Right kidney (tissue), 1 donor: ENCODE measurements around the gene KIF12.

Experiments
- DNase-seq: peaks from one replicate; pipeline ENCODE4 v3.0.0-alpha.2; 2016

The KIF12 gene

DNA sequence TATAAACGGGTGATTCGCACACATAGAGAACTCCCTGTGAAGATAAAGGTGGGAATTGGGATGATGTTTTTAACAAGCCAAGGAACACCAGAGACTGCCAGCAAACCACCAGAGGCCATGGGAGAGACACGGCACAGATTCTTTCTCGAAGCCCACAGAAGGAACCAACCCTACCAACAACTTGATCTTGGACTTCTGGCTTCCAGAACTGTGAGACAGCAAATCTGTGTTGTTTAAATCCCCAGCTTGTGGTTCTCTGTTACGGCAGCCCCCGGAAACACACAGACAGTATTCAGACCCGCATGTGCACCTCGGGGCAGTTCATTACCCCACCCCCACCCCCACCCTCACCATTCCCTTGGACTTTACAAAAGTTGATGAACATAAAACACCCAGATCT is 33.8 kb downstream of the KIF12 start:
- DNase-seq = no peak

DNA sequence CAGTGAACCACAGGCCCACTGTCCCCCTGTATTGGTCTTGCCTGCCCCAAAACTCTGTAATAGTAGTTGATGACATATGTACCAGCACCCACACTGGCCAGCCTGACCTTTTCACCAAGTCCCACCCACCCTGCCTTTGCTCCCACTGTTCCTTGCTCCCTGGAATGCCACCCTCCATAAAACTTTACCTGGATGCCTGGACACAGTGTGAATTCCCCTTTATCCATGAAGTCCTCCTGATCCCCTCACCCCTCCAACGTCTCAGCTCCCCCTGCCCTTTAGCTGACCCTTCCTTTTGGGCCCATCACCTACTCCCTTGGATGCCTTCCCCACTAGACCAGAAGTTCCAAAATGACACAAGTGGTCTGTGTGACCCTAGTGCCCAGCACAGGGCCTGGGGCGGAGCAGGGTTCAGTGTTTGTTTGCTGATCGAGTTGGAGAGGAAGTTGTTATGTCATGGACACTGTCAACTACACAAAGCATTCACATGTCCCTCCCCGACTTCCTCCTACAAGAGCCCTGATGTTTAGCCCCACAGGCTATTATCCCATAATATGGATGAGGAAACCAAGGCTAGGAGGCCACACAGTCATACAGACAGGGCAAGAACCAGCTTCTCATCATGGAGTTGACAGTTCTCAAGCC is 37.1 kb downstream of the KIF12 start:
- DNase-seq = no peak

GRCh38 chr9:114061292-114061691 is 37.8 kb downstream of the KIF12 start:
- no peak for DNase-seq

GRCh38 chr9:114060711-114061110 is 38.4 kb downstream of the KIF12 start:
- no peak for DNase-seq

- DNase-seq = no peak
These were observed 39.0 kb downstream of the KIF12 start for GRCh38 chr9:114060070-114060469.

DNA sequence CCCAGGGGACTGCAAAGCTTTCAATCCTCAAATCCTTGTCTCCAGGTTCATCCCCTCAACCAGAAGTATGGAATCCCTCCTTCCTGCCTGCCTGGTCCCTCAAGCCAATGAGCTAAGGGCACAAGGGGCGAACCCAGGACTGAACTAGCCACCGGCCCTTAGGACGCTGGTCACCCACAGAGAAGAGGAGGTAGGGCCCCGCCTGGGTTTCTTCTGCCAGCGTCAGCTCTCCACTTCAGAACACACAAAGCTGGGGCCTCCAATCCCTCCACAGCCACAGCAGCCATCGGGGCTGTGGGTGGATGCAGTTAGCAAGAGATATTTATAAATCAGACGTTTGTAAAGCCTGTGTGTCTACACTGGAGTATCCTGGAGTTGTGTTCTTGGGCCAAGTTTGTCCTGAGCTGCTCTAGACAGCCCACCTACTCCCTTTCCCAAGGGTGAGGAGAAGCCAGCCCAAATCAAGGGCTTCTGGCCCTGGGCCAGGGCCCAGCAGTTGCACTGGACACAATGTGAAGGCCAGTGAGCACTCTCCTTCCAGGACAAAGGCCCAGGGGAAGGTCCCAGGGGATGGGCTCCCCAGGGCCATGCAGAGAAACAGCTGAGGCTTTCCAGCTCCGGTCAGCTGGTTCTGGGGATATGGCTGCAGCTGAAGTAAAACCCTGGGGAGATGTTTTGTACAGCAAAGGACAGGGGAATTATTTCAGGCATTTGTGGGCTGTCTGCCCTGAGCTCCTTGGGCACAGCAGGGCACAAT is 39.9 kb downstream of the KIF12 start:
- no peak for DNase-seq

DNA sequence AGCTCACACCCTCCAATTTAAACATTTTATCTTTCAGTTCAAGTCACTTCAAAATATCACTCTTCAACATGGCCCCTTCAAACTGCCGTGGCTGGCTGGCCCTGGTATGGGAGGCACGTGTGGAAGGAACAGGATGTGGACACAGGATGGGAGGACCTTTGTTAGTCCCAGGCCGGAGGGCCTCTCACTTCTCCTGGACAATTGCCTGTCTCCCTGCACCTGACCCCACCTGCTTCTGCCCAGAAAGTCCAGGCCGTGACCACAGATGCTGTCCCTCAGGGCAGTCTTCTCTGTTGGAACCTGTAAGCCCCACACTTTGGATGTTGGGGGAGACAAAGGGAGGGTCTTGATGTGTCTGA is 40.4 kb downstream of the KIF12 start:
- DNase-seq = no peak

DNA sequence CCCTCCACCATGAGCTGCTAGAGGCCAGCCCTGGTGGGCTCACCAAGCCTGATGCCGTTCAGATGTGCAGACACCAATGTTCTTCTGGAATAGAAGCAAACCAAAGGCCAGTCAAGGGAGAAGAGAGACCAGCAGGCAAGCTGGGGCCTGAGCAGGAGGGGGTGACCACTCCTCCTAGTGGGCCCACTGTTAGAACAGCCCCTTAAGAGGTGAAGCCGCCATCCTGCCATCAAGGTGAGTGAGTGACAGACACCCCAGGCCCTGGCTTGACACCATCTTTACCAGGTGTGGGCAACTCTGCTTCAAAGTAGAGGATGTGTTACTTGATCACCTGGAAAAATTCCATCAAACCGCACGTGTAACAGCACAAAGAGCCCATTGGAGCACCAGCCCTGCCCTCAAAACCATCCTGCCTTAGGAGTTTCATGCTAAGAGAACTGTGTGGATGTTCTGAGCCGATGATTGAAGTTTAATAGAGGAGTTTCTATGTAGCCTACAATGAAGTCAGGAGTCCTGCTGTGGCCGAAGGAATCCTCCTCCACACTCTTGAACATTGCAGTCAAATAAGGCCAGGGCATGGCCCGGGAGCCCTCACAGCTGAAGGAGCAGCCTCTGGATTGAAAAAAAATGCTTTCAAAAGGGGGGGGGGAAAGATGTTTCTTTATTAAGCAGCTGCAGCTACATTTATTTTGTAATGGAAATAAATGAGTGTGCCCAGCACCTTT is 41.8 kb downstream of the KIF12 start:
- no peak for DNase-seq

GRCh38 chr9:114056527-114056926 is 42.6 kb downstream of the KIF12 start:
- no peak for DNase-seq

- DNase-seq = no peak
These were observed 43.2 kb downstream of the KIF12 start for GRCh38 chr9:114055894-114056293.

DNA sequence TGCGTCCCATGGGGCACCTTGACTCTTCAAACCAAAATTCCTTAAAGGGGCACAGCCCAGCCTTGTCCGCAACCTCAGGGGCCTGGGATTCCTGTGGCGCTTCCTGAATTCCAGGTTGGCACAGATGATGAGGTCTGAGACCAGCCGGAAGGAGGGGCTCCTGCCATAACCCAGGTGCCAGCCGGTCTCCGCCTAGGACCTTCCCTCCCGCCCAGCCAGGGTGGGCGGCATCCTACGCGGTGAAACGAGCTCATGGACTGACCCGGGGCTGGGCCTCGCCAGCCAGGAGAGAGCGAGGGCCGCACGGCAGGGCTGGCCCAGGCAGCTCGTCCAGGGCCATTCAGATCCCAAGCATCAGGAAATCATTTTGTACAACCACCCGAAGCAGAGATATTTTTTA is 44.0 kb downstream of the KIF12 start:
- no peak for DNase-seq

- DNase-seq = no peak
These were observed 44.9 kb downstream of the KIF12 start for GRCh38 chr9:114054191-114054690.

DNA sequence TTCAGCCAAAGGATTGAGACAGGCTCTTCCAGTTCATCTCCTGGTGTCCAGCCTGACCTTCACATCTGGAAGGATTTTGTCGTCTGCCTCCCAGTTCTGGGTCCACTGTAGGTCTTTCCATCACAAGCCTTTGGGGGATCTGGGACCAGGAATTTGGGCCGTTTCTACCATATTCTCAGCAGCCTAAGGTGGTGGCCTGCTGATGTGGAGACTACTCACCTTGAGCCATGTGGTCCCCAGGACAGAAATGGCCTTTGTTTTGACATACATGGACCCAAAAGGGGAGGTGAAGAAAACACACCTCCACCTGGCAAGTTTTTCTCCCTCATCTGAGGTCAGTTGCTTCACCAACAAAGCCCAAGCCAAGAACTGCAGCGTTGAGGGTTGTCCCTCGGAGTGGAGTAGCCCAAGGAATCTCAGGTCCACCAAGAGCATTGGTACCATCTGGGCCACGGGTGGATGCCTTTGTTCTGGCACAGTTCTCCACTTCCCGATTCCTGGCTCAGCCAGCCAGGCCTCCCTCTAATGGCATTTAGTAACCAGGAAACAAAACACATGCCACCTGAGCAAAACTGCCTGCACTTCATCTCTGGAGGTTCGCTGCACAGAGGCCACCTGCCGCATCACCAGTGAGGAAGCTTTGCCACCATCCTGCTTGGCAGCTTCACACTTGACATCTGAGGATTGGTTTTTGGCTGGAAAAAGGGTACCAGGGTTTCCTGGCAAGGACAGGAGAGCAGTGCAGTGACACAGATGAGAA is 45.7 kb downstream of the KIF12 start:
- DNase-seq = no peak

- no peak for DNase-seq
These were observed 47.4 kb downstream of the KIF12 start for GRCh38 chr9:114051706-114052105.

- no peak for DNase-seq
These were observed 47.8 kb downstream of the KIF12 start for GRCh38 chr9:114051281-114051680.

DNA sequence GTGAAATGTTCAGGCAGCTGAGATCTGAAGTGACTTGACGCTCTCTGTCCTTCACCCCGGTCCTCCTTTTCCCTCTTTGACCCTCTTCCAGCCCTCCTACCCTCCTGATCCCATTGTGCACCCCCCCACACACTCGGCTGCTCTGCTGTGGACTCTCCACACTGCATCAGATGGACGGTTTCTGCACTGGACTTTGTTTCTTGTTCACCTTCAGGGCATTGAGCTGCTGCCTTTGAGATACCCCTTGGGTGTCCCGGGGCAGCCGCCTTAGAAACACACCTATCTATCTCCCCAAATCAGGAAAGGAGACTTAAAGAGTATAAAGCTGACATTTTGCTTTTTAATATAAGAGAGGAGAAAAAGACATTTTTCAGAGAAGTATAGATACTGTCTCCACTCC is 48.4 kb downstream of the KIF12 start:
- DNase-seq = no peak

- DNase-seq = no peak
These were observed 48.9 kb downstream of the KIF12 start for GRCh38 chr9:114050226-114050568.

DNA sequence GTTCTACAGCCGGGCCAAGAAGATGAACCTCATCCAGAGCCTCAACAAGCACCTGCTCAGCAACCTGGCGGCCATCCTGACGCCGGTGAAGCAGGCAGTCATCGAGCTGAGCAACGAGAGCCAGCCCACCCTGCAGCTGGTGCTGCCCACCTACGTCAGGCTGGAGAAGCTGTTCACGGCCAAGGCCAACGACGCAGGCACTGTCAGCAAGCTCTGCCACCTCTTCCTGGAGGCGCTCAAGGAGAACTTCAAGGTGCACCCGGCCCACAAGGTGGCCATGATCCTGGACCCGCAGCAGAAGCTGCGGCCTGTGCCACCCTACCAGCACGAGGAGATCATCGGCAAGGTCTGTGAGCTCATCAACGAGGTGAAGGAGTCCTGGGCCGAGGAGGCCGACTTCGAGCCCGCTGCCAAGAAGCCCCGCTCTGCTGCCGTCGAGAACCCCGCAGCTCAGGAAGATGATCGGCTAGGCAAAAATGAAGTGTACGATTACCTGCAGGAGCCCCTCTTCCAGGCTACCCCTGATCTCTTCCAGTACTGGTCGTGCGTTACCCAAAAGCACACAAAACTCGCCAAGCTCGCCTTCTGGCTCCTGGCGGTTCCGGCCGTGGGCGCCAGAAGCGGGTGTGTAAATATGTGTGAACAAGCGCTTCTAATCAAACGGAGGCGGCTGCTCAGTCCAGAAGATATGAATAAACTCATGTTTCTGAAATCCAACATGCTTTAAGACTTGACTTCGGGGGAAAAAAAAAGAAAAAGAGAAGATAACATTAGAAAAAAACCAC is 49.5 kb downstream of the KIF12 start:
- DNase-seq = no peak

- no peak for DNase-seq
These were observed 50.3 kb downstream of the KIF12 start for GRCh38 chr9:114048533-114049415.

GRCh38 chr9:114047717-114048116 is 51.4 kb downstream of the KIF12 start:
- no peak for DNase-seq

- no peak for DNase-seq
These were observed 52.2 kb downstream of the KIF12 start for GRCh38 chr9:114046875-114047274.
